Thymus (tissue), 11 donors: Measurements from ENCODE around the gene UBXN7. TPM values are rescaled to one million over a fixed set of nuclear protein-coding genes. Genes with fewer than 3 reads are reported as not detected.
A peak's percentile ranks its signal among the peaks of the same experiment; 100 is the strongest.
"Not testable (repeated sequence)": the region's sequence is repeated elsewhere in the genome, so short reads cannot be mapped to it uniquely, and the experiment has no call there.

Experiments
- DNase-seq, 9 donors: peaks; one replicate each; pipeline ENCODE4 v3.0.0-alpha.2; 2013; ENCODE audit warnings: low spot score in 9 of 9, low read depth in 6 of 9, missing footprints in 1 of 9
- H3K27ac ChIP-seq, 2 donors: one replicate each; pipeline ENCODE4 v1.5.1; 2013; ENCODE audit warnings: control low read depth in 1 of 2, low read depth in 1 of 2, low read length in 1 of 2, mild to moderate bottlenecking in 1 of 2, moderate library complexity in 1 of 2
- H3K27me3 ChIP-seq, 2 donors: one replicate each; pipeline ENCODE4 v1.5.1; 2013; ENCODE audit warnings: low read length in 1 of 2; ENCODE audit not compliant: control insufficient read depth in 2 of 2, insufficient read depth in 1 of 2
- H3K36me3 ChIP-seq, 2 donors: one replicate each; pipeline ENCODE4 v1.5.1; 2013; ENCODE audit warnings: low read length in 1 of 2, mild to moderate bottlenecking in 1 of 2, moderate library complexity in 1 of 2; ENCODE audit not compliant: control insufficient read depth in 2 of 2, insufficient read depth in 2 of 2
- H3K4me1 ChIP-seq, 2 donors: one replicate each; pipeline ENCODE4 v1.5.1; 2013; ENCODE audit warnings: low read length in 2 of 2; ENCODE audit not compliant: control insufficient read depth in 2 of 2, insufficient read depth in 2 of 2
- H3K4me3 ChIP-seq, 2 donors: one replicate each; pipeline ENCODE4 v1.5.1; 2013; ENCODE audit warnings: low read length in 2 of 2, control low read depth in 1 of 2, mild to moderate bottlenecking in 1 of 2
- H3K9me3 ChIP-seq, 2 donors: one replicate each; pipeline ENCODE4 v1.5.1; 2013; ENCODE audit warnings: low read length in 1 of 2, mild to moderate bottlenecking in 1 of 2; ENCODE audit not compliant: control insufficient read depth in 2 of 2, insufficient read depth in 1 of 2
- WGBS: extraction: QIAGEN DNeasy Blood & Tissue Kit; methylation state at CpG from one replicate; pipeline ENCODE4 v1.1.7; 2013; 5-methylcytosine and 5-hydroxymethylcytosine counted together
- polyA plus RNA-seq: library from polyadenylated mRNA; stranded (reverse); fragments of 200-250 nt; gene quantifications from one replicate; pipeline ENCODE4 v1.2.3, GENCODE V29; 2013
- total RNA-seq: library from RNA; stranded (reverse); fragments of 120-200 nt; gene quantifications from one replicate; pipeline ENCODE4 v1.2.4, GENCODE V29; 2013
- donor health status: healthy.

The UBXN7 gene
- total and polyA plus RNA-seq, 2 donors = 10.9 to 20.7 TPM

DNA sequence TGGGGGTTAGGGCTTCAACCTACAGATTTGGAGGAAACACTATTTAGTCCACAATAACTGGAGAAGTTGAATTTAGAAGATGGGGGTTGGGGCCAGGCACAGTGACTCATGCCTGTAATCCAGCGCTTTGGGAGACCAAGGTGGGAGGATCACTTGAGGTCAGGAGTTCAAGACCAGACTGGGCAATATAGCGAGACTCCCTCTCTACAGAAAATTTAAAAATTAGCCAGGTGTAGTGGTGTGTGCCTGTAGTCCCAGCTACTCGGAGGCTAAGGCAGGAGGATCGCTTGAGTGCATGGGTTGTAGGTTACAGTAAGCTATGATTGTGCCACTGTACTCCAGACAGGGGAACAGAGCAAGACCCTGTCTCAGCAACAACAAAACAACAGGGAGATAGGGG is 109.2 kb downstream of the UBXN7 start:
- WGBS = 98% methylated on average over 4 of the region's 4 CpGs
- no peak for DNase-seq

DNA sequence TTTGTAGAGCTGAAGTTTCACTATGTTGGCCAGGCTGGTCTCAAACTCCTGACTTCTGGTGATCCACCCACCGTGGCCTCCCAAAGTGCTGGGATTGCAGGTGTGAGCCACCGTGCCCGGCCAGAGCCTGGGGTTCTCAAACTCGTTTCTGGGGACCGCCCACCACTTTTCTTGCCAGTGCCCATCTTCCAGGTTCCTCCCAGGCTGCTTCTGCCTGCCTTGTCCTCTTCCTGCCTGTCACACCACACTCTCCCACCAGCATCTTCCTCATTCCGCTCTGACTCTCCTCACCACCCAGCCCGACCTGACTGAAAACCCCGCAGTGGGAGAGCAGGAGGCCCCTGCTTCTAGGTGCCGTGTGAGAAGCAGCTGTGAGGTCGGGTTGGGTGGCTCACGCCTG is 111.1 kb downstream of the UBXN7 start:
- Histone ChIP-seq H3K27me3 (no peaks in the 10 kb centered on the region), H3K4me3 (no peak overlapping the region), H3K27ac (no peak overlapping the region), H3K9me3 (no peaks in the 10 kb centered on the region), H3K4me1 (peaks cover 0 to 12% of the 10 kb centered on the region in 2 donors), H3K36me3 (no peaks in the 10 kb centered on the region)
- DNase-seq = no peak
- 91% methylated on average over 11 of the region's 11 CpGs for WGBS

More for the DNA sequence above, 109.2 kb downstream of the UBXN7 start:
- Histone ChIP-seq H3K36me3 (no peaks in the 10 kb centered on the region), H3K27me3 (peaks cover 0 to 2% of the 10 kb centered on the region in 2 donors), H3K9me3 (no peaks in the 10 kb centered on the region), H3K27ac (no peak overlapping the region), H3K4me3 (no peak overlapping the region), H3K4me1 (peaks cover 0 to 9% of the 10 kb centered on the region in 2 donors)

GRCh38 chr3:196320137-196320536 is 112.1 kb downstream of the UBXN7 start:
- no peaks in the 10 kb centered on the region for H3K27me3 ChIP-seq
- H3K4me3 ChIP-seq = no peak overlapping the region
- H3K4me1 ChIP-seq = peaks cover 0 to 12% of the 10 kb centered on the region in 2 donors
- H3K9me3 ChIP-seq = no peaks in the 10 kb centered on the region
- DNase-seq = no peak
- no peaks in the 10 kb centered on the region for H3K36me3 ChIP-seq
- H3K27ac ChIP-seq = peak overlapping the region in 1 of 2 donors; percentile 42
- WGBS = 96% methylated on average over 3 of the region's 3 CpGs

GRCh38 chr3:196317687-196318467 is 114.3 kb downstream of the UBXN7 start, which contains the start of gene DYNLT2B:
TSS of gene DYNLT2B (minus strand) at chr3:196318240. CDS start at chr3:196318152, 88 bp downstream.
- Histone ChIP-seq H3K27ac (peak within 1 kb of the TSS; percentile 90), H3K4me1 (peaks cover 0 to 12% of the 10 kb centered on the region in 2 donors), H3K27me3 (no peaks in the 10 kb centered on the region), H3K36me3 (peaks cover 0 to 2% of the 10 kb centered on the region in 2 donors), H3K4me3 (peak within 1 kb of the TSS; percentile 71 to 81), H3K9me3 (no peaks in the 10 kb centered on the region)
- peak; percentile 37 to 91 (median 73) for DNase-seq
- WGBS = under 1% methylated on average over 92 of the region's 92 CpGs

- H3K9me3 ChIP-seq, H3K36me3 ChIP-seq, DNase-seq, H3K27me3 ChIP-seq: not testable (repeated sequence)
- H3K4me1 ChIP-seq = peaks cover 0 to 11% of the 10 kb centered on the region in 2 donors
- H3K27ac ChIP-seq = peak overlapping the region; percentile 77 to 90
- peak overlapping the region; percentile 71 to 81 for H3K4me3 ChIP-seq
- 25% methylated on average over 17 of the region's 17 CpGs for WGBS
Measured at GRCh38 chr3:196316799-196317686, 115.2 kb downstream of the UBXN7 start.

GRCh38 chr3:196315821-196316220 is 116.4 kb downstream of the UBXN7 start:
- Histone ChIP-seq H3K36me3 (peaks cover 0 to 2% of the 10 kb centered on the region in 2 donors), H3K4me3 (no peak overlapping the region), H3K27ac (no peak overlapping the region), H3K27me3 (no peaks in the 10 kb centered on the region), H3K4me1 (peaks cover 0 to 6% of the 10 kb centered on the region in 2 donors), H3K9me3 (no peaks in the 10 kb centered on the region)
- DNase-seq = no peak
- 98% methylated on average over 1 of the region's 1 CpG for WGBS

GRCh38 chr3:196314597-196314996 is 117.6 kb downstream of the UBXN7 start:
- Histone ChIP-seq H3K9me3 (no peaks in the 10 kb centered on the region), H3K27me3 (no peaks in the 10 kb centered on the region), H3K27ac (no peak overlapping the region), H3K4me1 (peaks cover 0 to 6% of the 10 kb centered on the region in 2 donors), H3K36me3 (peaks cover 0 to 2% of the 10 kb centered on the region in 2 donors), H3K4me3 (no peak overlapping the region)
- 97% methylated on average over 3 of the region's 3 CpGs for WGBS
- no peak for DNase-seq

- DNase-seq, H3K27ac ChIP-seq: not testable (repeated sequence)
- 97% methylated on average over 7 of the region's 7 CpGs for WGBS
Measured at GRCh38 chr3:196314086-196314485, 118.1 kb downstream of the UBXN7 start.

DNA sequence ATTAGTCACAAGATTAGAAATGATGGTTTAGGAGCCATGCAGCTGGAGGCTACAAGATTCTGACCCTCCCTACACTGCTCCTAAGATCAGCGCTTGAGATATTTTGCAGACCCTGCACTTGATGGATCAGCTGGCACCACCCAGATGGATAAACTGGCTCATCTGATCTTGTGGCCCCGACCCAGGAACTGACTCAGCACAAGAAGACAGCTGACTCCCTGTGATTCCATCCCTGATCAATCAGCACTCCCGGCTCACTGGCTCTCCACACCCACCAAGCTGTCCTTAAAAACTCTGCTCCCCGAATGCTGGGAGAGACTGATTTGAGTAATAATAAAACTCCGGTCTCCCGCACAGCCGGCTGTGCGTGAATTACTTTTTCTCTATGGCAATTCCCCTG is 129.3 kb downstream of the UBXN7 start:
- not testable (repeated sequence) for H3K27ac ChIP-seq, H3K27me3 ChIP-seq, H3K4me3 ChIP-seq, DNase-seq, H3K4me1 ChIP-seq, H3K9me3 ChIP-seq
- WGBS = 98% methylated on average over 8 of the region's 8 CpGs
- peaks cover 5 to 19% of the 10 kb centered on the region in 2 donors for H3K36me3 ChIP-seq

More at GRCh38 chr3:196314086-196314485, 118.1 kb downstream of the UBXN7 start:
- not testable (repeated sequence) for H3K27me3 ChIP-seq, H3K4me3 ChIP-seq, H3K9me3 ChIP-seq, H3K4me1 ChIP-seq, H3K36me3 ChIP-seq
